ENCODE results near the gene TFB1M.

DNA sequence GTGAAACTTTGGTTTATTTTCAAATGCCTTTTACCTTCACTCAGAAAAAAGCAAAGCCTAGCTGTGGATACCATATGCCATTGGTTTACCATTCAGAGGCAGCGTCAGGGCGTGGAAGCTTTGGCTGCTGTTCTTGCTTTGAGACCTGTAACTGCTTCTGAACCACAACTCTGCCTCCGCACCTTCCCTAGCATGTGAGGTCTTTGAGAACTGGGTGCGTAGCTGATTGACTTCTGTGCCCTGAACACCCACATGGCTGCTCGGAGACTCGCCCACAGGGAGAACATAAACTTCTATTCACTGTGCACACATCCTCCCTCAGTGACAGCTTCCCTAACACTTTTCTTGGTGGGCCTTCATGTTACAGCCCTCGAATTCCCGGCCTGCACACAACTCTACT, 61.7 kb downstream of the TFB1M start:
- TF ChIP-seq, protein P1, sequence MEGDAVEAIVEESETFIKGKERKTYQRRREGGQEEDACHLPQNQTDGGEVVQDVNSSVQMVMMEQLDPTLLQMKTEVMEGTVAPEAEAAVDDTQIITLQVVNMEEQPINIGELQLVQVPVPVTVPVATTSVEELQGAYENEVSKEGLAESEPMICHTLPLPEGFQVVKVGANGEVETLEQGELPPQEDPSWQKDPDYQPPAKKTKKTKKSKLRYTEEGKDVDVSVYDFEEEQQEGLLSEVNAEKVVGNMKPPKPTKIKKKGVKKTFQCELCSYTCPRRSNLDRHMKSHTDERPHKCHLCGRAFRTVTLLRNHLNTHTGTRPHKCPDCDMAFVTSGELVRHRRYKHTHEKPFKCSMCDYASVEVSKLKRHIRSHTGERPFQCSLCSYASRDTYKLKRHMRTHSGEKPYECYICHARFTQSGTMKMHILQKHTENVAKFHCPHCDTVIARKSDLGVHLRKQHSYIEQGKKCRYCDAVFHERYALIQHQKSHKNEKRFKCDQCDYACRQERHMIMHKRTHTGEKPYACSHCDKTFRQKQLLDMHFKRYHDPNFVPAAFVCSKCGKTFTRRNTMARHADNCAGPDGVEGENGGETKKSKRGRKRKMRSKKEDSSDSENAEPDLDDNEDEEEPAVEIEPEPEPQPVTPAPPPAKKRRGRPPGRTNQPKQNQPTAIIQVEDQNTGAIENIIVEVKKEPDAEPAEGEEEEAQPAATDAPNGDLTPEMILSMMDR (IDR thresholded peaks at IDR 0.05; ENCODE audit: poor library complexity): no peak
- TF ChIP-seq EZH2phosphoT487 (IDR thresholded peaks at IDR 0.05; ENCODE audit: low read depth, severe bottlenecking, unreplicated experiment): no peak

Data from hepatocyte (in vitro differentiated cells).